ENCODE measurements around the gene ZNF839. TPM values are rescaled to one million over a fixed set of nuclear protein-coding genes. Genes with fewer than 3 reads are reported as not detected.

Gene ZNF839
- total RNA-seq, 1 experiment from 2014 or later = 12.6 TPM

Other genes starting within 250 kb of the ZNF839 start
- gene HSP90AA1, start 232.7 kb upstream of the ZNF839 start, total RNA-seq (2014; rRNA removed; shearing (Covaris generic)) = 517 and 531 TPM in 2 replicates
- gene WDR20, start 179.8 kb upstream of the ZNF839 start, total RNA-seq (2014; rRNA removed; shearing (Covaris generic)) = 17.5 and 22.1 TPM in 2 replicates
- 98.9 and 111 TPM in 2 replicates for gene MOK, start 14.6 kb upstream of the ZNF839 start, total RNA-seq (2014; rRNA removed; shearing (Covaris generic))
- 127 and 133 TPM in 2 replicates for gene CINP, start 43.1 kb downstream of the ZNF839 start, total RNA-seq (2014; rRNA removed; shearing (Covaris generic))
- gene TECPR2, start 43.2 kb downstream of the ZNF839 start, total RNA-seq (2014; rRNA removed; shearing (Covaris generic)) = 20.8 and 22.7 TPM in 2 replicates
- 39.7 and 47.9 TPM in 2 replicates for gene ANKRD9, start 190.0 kb downstream of the ZNF839 start, total RNA-seq (2014; rRNA removed; shearing (Covaris generic))